Keratinocyte (primary cell): ENCODE results near the gene NES. TPM values are rescaled to one million over a fixed set of nuclear protein-coding genes. Genes with fewer than 3 reads are reported as not detected.
A peak's percentile ranks its signal among the peaks of the same experiment; 100 is the strongest.

Experiments used
- DNase-seq: peaks from one replicate; pipeline ENCODE4 v3.0.0-alpha.2; 2011; ENCODE audit warnings: low read depth, missing footprints, low spot score
- FAIRE-seq: peaks from 2 replicates; lab custom pipeline; 2011; peaks lifted over from hg19 to GRCh38; lab: Jason Lieb, UNC
- H2AFZ ChIP-seq: 2 replicates; pipeline ENCODE4 v1.6.0; 2012; ENCODE audit warnings: low read length, control low read depth, inconsistent platforms; ENCODE audit not compliant: control insufficient read depth
- H3K27ac ChIP-seq: 2 replicates; pipeline ENCODE4 v1.5.1; 2011; ENCODE audit warnings: low read length; ENCODE audit not compliant: control insufficient read depth, insufficient read depth
- H3K27me3 ChIP-seq: 3 replicates; pipeline ENCODE4 v1.6.0; 2011; ENCODE audit warnings: low read length; ENCODE audit not compliant: control insufficient read depth, insufficient read depth; ENCODE audit errors: extremely low read depth
- H3K36me3 ChIP-seq, 2 experiments: 2 replicates in 1 of 2; 3 replicates in 1 of 2; pipeline ENCODE4 v1.5.1; 2011; ENCODE audit warnings: low read length in 2 of 2, mild to moderate bottlenecking in 1 of 2; ENCODE audit not compliant: control insufficient read depth in 2 of 2, insufficient read depth in 2 of 2; ENCODE audit errors: extremely low read depth in 1 of 2
- H3K4me1 ChIP-seq: 3 replicates; pipeline ENCODE4 v1.5.1; 2011; ENCODE audit warnings: low read length; ENCODE audit not compliant: control insufficient read depth, insufficient read depth; ENCODE audit errors: extremely low read depth
- H3K4me2 ChIP-seq: 3 replicates; pipeline ENCODE4 v1.6.0; 2011; ENCODE audit warnings: low read depth, low read length; ENCODE audit not compliant: control insufficient read depth, insufficient read depth; ENCODE audit errors: extremely low read depth
- H3K4me3 ChIP-seq, 3 experiments: fragments of 200-600 bp in 1 of 3; sonication (generic) in 1 of 3; 2 replicates in 2 of 3; 3 replicates in 1 of 3; pipeline ENCODE4 v1.5.1; 2011 to 2016; ENCODE audit warnings: low read length in 3 of 3, mild to moderate bottlenecking in 3 of 3, control low read depth in 2 of 3, inconsistent platforms in 1 of 3, low read depth in 1 of 3, mixed read lengths in 1 of 3, mixed run types in 1 of 3, moderate library complexity in 1 of 3; ENCODE audit not compliant: control insufficient read depth in 2 of 3, insufficient read depth in 2 of 3; ENCODE audit errors: extremely low read depth in 1 of 3
- H3K79me2 ChIP-seq: 2 replicates; pipeline ENCODE4 v1.6.0; 2012; ENCODE audit warnings: low read length; ENCODE audit not compliant: control insufficient read depth, insufficient read depth
- H3K9ac ChIP-seq: 3 replicates; pipeline ENCODE4 v1.6.0; 2011; ENCODE audit warnings: low read length; ENCODE audit not compliant: control insufficient read depth, insufficient read depth; ENCODE audit errors: extremely low read depth
- H3K9me1 ChIP-seq: 3 replicates; pipeline ENCODE4 v1.6.0; 2011; ENCODE audit warnings: low read length; ENCODE audit not compliant: control insufficient read depth, insufficient read depth; ENCODE audit errors: extremely low read depth
- H3K9me3 ChIP-seq: 2 replicates; pipeline ENCODE4 v1.5.1; 2012; ENCODE audit warnings: low read depth, low read length; ENCODE audit not compliant: control insufficient read depth
- H4K20me1 ChIP-seq: 3 replicates; pipeline ENCODE4 v1.6.0; 2011; ENCODE audit warnings: low read length; ENCODE audit not compliant: control insufficient read depth, insufficient read depth; ENCODE audit errors: extremely low read depth
- CTCF ChIP-seq, 3 experiments: IDR thresholded peaks in 1 of 3; conservative IDR thresholded peaks in 1 of 3; optimal IDR thresholded peaks in 1 of 3; 2 replicates in 2 of 3; 3 replicates in 1 of 3; pipeline versions ENCODE3 to v1.5.1; 2011; ENCODE audit warnings: low read length in 3 of 3, mild to moderate bottlenecking in 3 of 3, moderate library complexity in 2 of 3, control low read depth in 1 of 3, inconsistent platforms in 1 of 3; ENCODE audit not compliant: insufficient read depth in 2 of 3; ENCODE audit errors: extremely low read depth in 1 of 3
- EZH2 ChIP-seq: IDR thresholded peaks from one replicate; pipeline ENCODE4 v1.6.1; 2012; ENCODE audit warnings: inconsistent platforms, mild to moderate bottlenecking, low read length, moderate library complexity
- dilution Hi-C: fragments of 300-500 bp; cut with MboI; formaldehyde crosslinking; loops from one replicate; pipeline ENCODE4 v1.7.0; 2020; ENCODE audit warnings: low sequenced_read_pairs; ENCODE audit not compliant: extremely low pct_ligation_motif_present
- polyA plus RNA-seq, 5 experiments: library from polyadenylated mRNA; depleted of rRNA in 3 of 5; stranded (reverse) in 3 of 5; stranded (forward) in 1 of 5; unstranded in 1 of 5; fragments of >200 nt; gene quantifications; 1 replicate in 1 of 5; 2 replicates in 3 of 5; 3 replicates in 1 of 5; pipeline versions ENCODE4 v1.2.1 to v1.2.3, GENCODE V29; 2011 to 2012; ENCODE audit warnings: missing spikeins in 2 of 5, low read depth in 1 of 5, low replicate concordance in 1 of 5

NES gene
- polyA plus RNA-seq, 1 donor (not counting 4 experiments of a cell fraction or from before 2014, with no cell fraction given) = not detected

DNA sequence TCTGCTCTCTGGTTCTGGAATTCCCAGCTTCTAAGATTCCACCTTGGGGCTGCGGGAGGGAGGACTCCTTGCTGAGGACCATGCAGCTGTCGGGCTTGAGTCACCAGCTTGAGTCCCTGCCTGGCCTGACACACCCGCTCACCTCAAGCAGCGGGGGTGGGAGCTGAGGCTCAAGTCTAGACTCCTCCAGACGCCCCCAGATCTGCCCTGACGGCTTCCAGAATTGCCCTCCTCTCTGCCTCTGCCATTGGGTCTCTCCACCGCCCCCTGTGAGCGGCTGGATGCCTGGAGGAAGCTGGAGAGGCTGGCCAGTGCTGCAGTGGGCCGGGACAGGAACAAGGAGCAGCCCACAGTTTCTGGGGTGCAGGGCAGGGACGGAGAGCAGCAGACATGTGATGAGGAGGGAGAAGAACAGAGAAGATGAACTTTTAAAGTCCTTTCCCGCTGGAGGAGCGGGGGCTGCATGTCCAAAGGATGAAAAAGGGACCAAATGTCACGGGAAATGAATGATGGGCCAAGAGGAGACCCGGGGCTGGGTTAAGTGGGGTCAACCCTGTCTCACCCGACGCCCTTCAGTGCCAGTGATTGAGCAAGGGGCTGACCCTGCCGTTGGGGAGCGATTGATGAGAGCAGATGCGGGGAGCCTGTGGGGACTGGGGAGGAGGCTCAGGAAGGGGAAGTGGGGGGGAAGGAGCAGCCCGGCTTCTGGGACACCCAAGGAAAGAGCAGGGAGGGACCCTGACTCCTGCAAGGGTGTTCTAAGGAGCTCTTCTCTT, 14.6 kb upstream of the NES start:
- Histone ChIP-seq H3K4me2 (peak overlapping the region; percentile 15), H3K9me3 (no peaks in the 10 kb centered on the region), H3K9me1 (no peaks in the 10 kb centered on the region), H3K9ac (peak overlapping the region; percentile 15), H2AFZ (peak overlapping the region; percentile 6), H3K27me3 (no peaks in the 10 kb centered on the region), H3K4me3 (no peak overlapping the region), H3K4me1 (peaks cover 46% of the 10 kb centered on the region), H3K79me2 (no peaks in the 10 kb centered on the region), H3K27ac (no peak overlapping the region), H3K36me3 (no peaks in the 10 kb centered on the region), H4K20me1 (no peaks in the 10 kb centered on the region)
- FAIRE-seq (no peak), DNase-seq (no peak)
- dilution Hi-C loops = no loop called here
- TF ChIP-seq EZH2 (no peak), CTCF (optimal IDR thresholded peaks at IDR 0.05 in 1 of 3, IDR thresholded peaks at IDR 0.05 in 1 of 3, conservative IDR thresholded peaks at IDR 0.05 in 1 of 3; ENCODE audit: extremely low read depth in 1 of 3, insufficient read depth in 2 of 3, low read length in 3 of 3) (no peak)

- dilution Hi-C loops = no loop called here
- Histone ChIP-seq H2AFZ (no peak overlapping the region), H3K4me3 (no peak overlapping the region), H3K36me3 (no peaks in the 10 kb centered on the region), H3K4me2 (peak overlapping the region; percentile 15), H3K27me3 (no peaks in the 10 kb centered on the region), H3K9me1 (no peaks in the 10 kb centered on the region), H3K4me1 (peaks cover 46% of the 10 kb centered on the region), H3K27ac (no peak overlapping the region), H3K79me2 (no peaks in the 10 kb centered on the region), H3K9ac (no peak overlapping the region), H4K20me1 (no peaks in the 10 kb centered on the region), H3K9me3 (no peaks in the 10 kb centered on the region)
- FAIRE-seq = no peak
- TF ChIP-seq EZH2 (no peak), CTCF (optimal IDR thresholded peaks at IDR 0.05 in 1 of 3, IDR thresholded peaks at IDR 0.05 in 1 of 3, conservative IDR thresholded peaks at IDR 0.05 in 1 of 3; ENCODE audit: extremely low read depth in 1 of 3, insufficient read depth in 2 of 3, low read length in 3 of 3) (no peak)
- no peak for DNase-seq
Observed at GRCh38 chr1:156691191-156691590, 14.0 kb upstream of the NES start.
